Stimulated activated CD8-positive, alpha-beta memory T cell treated with anti-CD3 and anti-CD28 coated beads, Interleukin-4, amount 100 ng/mL, for 24 hours (primary cell): Measurements from ENCODE around the gene DCAF12.

Source experiments
- DNase-seq: peaks from one replicate; pipeline ENCODE4 v3.0.0-alpha.2; 2020; ENCODE audit warnings: low read depth

Gene DCAF12

GRCh38 chr9:34125681-34126206 is 754 bp downstream of the DCAF12 start:
- DNase-seq, result no peak

GRCh38 chr9:34124926-34125325 is 1.6 kb downstream of the DCAF12 start:
- DNase-seq, result no peak

- no peak for DNase-seq
Measured at GRCh38 chr9:34124099-34124498, 2.4 kb downstream of the DCAF12 start.

- DNase-seq, result peak; percentile 4
Measured at GRCh38 chr9:34123682-34124081, 2.8 kb downstream of the DCAF12 start.

GRCh38 chr9:34121996-34122395 is 4.5 kb downstream of the DCAF12 start:
- no peak for DNase-seq

GRCh38 chr9:34119713-34120112 is 6.8 kb downstream of the DCAF12 start:
- DNase-seq, result no peak

GRCh38 chr9:34114436-34114835 is 12.1 kb downstream of the DCAF12 start:
- DNase-seq, result no peak

GRCh38 chr9:34106110-34106509 is 20.4 kb downstream of the DCAF12 start:
- DNase-seq, result no peak

GRCh38 chr9:34102796-34103195 is 23.7 kb downstream of the DCAF12 start:
- DNase-seq, result no peak

- no peak for DNase-seq
Measured at GRCh38 chr9:34098307-34098706, 28.2 kb downstream of the DCAF12 start.

- DNase-seq, result no peak
Measured at GRCh38 chr9:34097865-34098264, 28.6 kb downstream of the DCAF12 start.

GRCh38 chr9:34096751-34097150 is 29.7 kb downstream of the DCAF12 start:
- no peak for DNase-seq

- DNase-seq, result no peak
Measured at GRCh38 chr9:34093578-34093977, 32.9 kb downstream of the DCAF12 start.

- DNase-seq, result no peak
Measured at GRCh38 chr9:34089311-34089710, 37.2 kb downstream of the DCAF12 start.

GRCh38 chr9:34087370-34087769 is 39.1 kb downstream of the DCAF12 start:
- no peak for DNase-seq

- no peak for DNase-seq
Measured at GRCh38 chr9:34086864-34087263, 39.6 kb downstream of the DCAF12 start.

GRCh38 chr9:34085581-34086500 is 40.7 kb downstream of the DCAF12 start:
- DNase-seq, result no peak

GRCh38 chr9:34084562-34084961 is 41.9 kb downstream of the DCAF12 start:
- no peak for DNase-seq

- DNase-seq, result no peak
Measured at GRCh38 chr9:34079181-34079580, 47.3 kb downstream of the DCAF12 start.

GRCh38 chr9:34072868-34073590 is 53.5 kb downstream of the DCAF12 start:
- DNase-seq, result no peak

- DNase-seq, result no peak
Measured at GRCh38 chr9:34072410-34072809, 54.1 kb downstream of the DCAF12 start.

- no peak for DNase-seq
Measured at GRCh38 chr9:34070606-34071324, 55.7 kb downstream of the DCAF12 start.
